HG02885 (cell line): ENCODE data around the gene PNMA1.
A peak's percentile ranks its signal among the peaks of the same experiment; 100 is the strongest.
"Not testable (repeated sequence)": the region's sequence is repeated elsewhere in the genome, so short reads cannot be mapped to it uniquely, and the experiment has no call there.

ENCODE experiments used
- ATAC-seq: cut with Tn5 transposase; IDR thresholded peaks from one replicate; pipeline ENCODE4 v1.9.1; 2021; ENCODE audit warnings: mild to moderate bottlenecking; ENCODE audit not compliant: unreplicated experiment, poor library complexity

PNMA1 gene

DNA sequence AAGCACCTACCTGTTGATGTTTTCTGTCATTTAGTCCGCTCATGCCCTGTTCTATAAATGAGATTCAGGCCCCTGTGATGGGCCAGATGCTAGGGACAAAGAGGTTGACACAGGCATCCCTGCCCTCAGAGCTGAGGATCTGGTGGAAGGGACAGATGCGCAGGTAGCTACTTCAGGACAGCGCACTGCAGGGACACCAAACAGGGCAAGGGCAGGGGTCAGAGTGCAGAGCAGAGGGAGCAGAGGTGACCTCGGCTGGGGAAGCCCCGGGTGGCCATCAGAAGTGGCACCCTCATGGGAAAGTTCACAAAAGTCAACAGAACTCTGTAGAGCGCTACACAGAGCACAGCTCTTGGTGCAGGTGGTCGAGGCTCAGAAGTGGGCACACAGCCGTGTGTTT is 5.6 kb upstream of the PNMA1 start:
- ATAC-seq, result no peak

DNA sequence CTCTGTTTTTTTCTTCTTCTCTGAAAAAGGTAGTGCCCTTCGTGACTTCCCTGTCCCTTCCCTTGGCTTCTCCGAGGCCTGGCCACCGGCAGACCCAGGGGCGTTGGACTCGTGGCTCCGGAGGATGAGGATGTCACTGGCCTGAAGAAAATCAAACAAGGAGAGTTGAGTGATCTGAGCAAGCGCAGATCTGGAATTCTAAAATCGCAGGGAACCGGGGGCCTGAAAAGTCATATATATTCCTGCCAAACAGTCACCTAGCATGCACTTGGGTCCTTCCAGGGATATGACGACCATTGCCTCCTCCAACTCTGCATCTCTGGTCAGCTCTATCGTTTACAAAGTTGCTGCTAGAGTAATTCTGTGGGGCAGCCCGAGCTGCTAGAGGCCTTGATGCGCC is 5.2 kb upstream of the PNMA1 start:
- ATAC-seq, result no peak

GRCh38 chr14:73718418-73719251 is 4.5 kb upstream of the PNMA1 start:
- ATAC-seq, result no peak

GRCh38 chr14:73717711-73718417 is 3.7 kb upstream of the PNMA1 start:
- ATAC-seq, result no peak

- ATAC-seq, result no peak
Observed at GRCh38 chr14:73717266-73717665, 3.1 kb upstream of the PNMA1 start.

DNA sequence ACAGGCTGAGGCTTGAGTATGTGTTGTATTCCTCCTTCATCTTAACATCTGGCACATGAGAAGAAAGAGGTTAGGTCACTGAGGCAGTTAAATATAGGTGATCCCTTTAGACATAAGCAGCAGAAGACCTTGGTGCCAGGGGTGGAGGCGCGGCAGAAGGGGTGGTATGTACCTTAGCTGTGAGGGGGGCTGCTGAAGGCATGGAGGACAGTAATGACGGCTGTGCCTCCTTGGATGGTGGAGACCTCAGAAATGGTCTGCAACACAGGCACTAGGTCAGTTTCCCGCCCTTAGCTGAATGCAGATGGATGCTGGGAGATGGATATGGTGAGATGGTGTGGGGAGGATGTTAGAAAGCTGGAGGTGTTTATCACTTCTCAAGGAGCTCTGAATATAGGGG is 1.5 kb upstream of the PNMA1 start:
- ATAC-seq, result no peak

GRCh38 chr14:73714656-73715081 is 485 bp upstream of the PNMA1 start:
- peak; percentile 3 for ATAC-seq

DNA sequence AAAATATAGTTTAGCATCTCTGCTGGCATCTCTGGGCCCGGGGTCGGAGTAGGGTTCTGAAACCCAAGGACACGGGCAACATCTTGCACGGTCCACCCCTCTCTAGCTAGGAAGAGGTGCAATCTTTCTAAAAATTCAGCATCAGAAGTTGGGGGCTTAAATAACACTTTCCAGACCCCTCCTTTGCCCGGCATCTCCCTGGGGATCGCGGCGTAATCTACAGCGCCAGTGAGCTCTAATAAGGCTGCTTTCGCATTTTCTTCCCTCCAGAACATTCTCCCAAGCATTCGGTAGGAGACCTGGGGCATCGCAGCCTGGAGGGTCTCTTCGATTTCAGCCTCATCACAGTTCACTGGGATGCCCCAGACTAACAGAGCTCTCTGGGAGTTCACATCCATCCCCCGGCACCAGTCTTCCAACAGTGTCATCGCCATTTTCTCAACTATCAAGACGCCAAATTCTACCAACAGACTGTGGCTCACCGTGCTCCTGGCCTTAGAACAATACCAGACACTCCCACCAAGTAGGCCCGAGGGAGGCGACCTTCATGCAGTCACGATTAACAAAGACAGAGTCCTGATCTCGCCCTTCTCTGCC is 880 bp downstream of the PNMA1 start:
- ATAC-seq, result no peak

DNA sequence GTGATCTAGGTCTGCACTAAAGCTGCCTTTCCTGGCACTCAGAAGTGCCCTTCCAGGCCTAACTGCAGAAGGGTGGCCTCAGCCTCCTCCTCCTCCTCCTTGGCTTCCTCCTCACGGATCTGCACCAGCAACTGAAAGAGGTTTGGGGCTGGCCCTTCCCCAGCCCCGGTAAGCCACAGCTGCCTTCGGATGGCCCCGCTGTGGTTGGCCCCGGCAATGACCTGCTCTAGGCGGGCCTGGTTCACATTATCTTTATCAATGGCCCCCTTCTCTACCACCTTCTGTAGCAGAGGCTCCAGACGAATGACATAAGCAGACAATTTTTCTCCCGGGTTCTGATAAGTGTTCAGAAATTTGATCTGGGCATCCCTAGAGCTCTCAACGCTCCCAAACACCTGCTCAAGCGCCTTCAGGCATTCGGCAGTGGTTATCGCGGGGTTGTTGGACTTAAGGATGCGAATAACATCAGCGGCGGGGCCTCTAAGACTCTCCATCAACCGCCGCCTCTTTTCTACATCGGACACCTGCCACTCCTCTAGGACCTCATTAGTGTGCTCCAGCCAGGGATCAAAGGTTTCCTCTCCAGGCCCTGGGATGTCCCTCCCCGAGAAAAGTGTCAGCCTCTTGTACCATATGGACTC is 1.5 kb downstream of the PNMA1 start:
- no peak for ATAC-seq

DNA sequence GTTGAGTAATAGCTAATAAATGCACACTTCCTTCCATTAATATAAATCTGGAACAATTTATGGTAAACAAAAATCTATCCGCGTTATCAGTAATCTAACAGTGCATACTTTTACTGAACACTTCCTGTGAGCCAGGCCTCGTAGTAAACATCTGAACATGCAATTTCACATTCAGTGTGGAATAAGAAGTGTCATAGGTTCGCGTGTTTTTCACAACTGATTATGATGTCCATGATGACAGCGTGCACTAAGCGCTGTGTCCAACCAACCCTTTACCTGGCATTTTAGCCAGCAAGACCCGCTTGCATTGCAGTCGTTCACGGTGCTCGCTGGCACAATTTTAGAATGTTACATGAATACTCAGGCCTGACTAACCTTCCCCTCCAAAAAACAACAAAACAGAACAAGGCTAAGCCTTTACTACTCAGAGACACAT is 2.1 kb downstream of the PNMA1 start:
- no peak for ATAC-seq

- ATAC-seq, result no peak
Observed at GRCh38 chr14:73710737-73711136, 3.4 kb downstream of the PNMA1 start.

GRCh38 chr14:73709904-73710469 is 4.2 kb downstream of the PNMA1 start:
- ATAC-seq, result no peak

DNA sequence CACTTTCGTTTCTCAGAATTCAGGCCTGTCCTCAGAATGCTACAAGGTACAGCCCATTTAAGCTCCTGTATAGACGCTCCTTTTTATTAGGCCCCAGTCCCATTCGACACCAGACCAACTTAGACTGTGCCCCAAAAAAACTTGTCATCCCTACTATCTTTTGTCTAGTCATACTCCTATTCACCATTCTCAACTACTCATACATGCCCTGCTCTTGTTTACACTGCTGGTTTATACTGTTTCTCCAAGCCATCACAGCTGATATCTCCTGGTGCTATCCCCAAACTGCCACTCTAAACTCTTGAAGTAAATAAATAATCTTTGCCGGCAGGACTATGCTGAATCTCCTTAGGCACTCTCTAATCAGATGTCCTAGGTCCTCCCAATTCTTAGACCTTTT is 6.1 kb downstream of the PNMA1 start:
- ATAC-seq, result not testable (repeated sequence)

GRCh38 chr14:73700325-73700724 is 13.9 kb downstream of the PNMA1 start:
- no peak for ATAC-seq

- peak; percentile 86 for ATAC-seq
Observed at GRCh38 chr14:73696466-73697400, 17.5 kb downstream of the PNMA1 start.

DNA sequence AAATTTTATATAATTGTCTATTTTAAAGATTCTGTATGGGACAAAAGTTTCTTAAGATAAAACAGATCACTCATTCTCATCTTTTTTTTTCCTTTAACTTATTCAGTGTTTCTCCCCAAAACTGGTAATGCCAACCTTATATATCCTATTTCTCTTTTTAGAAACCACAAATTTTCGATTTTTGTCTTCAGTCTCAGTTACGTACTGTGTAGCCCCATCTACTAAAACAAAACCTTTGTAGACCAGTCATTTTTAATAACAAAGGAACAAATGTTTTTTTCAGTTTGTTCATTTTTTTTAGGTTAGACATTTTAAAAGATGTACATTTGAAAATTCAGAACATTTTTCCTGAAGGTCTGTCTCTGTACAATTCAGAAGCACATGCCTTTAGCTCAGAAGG is 18.2 kb downstream of the PNMA1 start:
- peak; percentile 59 for ATAC-seq

GRCh38 chr14:73695082-73695481 is 19.1 kb downstream of the PNMA1 start:
- no peak for ATAC-seq

DNA sequence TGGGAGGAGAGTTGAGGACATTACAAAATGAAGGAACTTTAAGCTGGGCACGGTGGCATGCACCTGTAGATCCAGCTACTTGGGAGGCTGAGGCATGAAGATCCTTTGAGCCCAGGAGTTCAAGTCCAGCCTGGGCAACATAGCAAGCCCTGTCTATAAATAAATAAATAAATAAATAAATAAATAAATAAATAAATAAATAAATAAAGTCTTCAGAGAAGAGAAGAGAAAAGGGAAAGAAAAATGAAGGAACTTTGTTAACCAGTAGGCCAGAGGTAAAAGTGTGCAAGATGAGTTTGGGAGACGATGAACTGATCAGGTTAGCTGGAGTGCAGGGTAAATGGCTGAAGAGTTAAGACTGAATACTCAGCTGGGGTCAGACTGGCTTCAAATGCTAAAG is 20.1 kb downstream of the PNMA1 start:
- ATAC-seq, result no peak

DNA sequence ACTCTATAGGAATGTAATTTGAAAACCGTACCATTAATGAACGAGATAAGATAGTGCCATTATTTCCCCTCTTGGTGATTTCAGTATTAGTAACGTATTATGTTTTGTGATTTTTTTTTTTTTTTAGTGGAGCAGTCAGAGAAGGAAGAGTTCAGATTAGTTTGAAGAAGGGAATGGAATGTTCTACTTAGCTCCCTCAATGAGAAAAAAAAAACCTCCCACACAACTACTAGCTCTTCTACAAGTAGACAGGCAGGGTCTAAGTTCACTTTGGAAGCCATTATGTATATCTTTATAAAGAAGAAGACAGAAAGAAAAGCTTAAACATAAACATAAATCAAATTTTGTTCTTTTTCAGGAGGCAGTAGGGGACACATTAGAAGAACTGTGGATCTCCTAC is 27.3 kb downstream of the PNMA1 start:
- ATAC-seq, result no peak
